ENCODE data around the gene STK10.

Gene STK10

DNA sequence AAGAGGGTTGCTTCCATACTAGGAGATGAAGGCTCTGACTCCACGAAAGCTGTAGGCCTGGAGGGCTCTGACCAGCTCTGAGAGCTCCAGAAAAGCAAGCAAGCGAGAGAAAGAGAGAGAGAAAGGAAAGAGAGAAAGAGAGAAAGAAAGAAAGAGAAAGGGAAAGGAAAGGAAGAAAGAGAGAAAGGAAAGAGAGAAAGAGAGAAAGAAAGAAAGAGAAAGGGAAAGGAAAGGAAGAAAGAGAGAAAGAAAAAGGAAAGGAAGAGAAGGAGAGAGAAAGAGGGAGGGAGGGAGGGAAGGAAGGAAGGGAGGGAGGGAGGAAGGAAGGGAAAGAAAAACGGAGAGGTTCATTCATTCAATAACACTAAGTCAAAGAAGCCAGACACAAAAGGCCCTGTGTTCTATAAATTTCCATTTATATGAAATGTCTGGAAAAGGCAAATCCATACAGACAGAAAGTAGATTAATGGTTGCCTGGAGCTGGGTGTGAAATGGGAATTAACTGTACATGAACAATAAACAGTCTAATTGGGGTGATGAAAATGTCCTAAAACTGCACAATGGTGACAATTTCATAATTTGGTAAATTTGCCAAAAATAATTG lies 1.8 kb upstream of the STK10 start:
- no peak for DNase-seq (ENCODE audit: low read depth in 2 of 2)

- DNase-seq (ENCODE audit: low read depth in 2 of 2) = no peak
These were observed 1.1 kb upstream of the STK10 start for GRCh38 chr5:172188893-172189692.

GRCh38 chr5:172187118-172188032 lies 649 bp downstream of the STK10 start:
- peak; percentile 25 to 58 for DNase-seq (ENCODE audit: low read depth in 2 of 2)

DNA sequence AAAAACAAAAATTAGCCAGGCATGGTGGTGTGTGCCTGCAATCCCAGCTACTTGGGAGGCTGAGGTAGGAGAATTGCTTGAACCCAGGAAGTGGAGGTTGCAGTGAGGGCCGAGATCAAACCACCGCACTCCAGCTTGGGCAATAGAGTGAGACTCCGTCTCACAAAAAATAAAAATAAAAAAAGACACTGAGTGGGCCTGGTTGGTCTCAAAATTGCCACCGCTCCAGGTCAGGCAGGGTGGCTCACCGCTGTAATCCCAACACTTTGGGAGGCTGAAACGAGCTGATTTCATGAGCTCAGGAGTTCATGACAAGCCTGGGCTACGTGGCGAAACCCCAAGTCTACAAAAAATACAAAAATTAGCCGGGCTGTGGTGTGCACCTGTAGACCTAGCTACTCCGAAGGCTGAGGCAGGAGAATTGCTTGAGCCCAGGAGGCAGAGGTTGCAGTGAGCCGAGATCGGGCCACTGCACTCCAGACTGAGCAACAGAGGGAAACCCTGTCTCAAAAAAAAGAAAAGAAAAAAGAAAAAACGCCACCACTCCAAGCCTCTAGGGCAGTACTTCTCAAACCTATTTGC lies 1.8 kb downstream of the STK10 start:
- DNase-seq (ENCODE audit: low read depth in 2 of 2) = no peak

DNA sequence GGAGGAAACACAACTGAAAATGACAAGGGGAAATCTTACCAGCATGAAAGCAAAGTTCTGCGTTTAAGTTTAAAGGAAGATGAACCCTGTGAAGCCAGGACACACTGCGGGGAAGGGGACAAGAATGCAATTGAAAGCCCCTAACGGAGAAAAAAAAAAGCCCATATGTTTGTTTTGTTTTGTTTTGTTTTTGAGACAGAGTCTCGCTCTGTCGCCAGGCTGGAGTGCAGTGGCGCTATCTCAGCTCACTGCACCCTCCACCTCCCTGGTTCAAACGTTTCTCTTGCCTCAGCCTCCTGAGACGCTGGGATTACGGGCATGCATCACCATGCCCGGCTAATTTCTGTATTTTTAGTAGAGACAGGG lies 2.9 kb downstream of the STK10 start:
- DNase-seq (ENCODE audit: low read depth in 2 of 2) = no peak

GRCh38 chr5:172183881-172184280 lies 4.1 kb downstream of the STK10 start:
- DNase-seq (ENCODE audit: low read depth in 2 of 2) = no peak

- DNase-seq (ENCODE audit: low read depth in 2 of 2) = no peak
These were observed 5.7 kb downstream of the STK10 start for GRCh38 chr5:172182291-172182690.

GRCh38 chr5:172180936-172181335 lies 7.1 kb downstream of the STK10 start:
- DNase-seq (ENCODE audit: low read depth in 2 of 2) = no peak

DNA sequence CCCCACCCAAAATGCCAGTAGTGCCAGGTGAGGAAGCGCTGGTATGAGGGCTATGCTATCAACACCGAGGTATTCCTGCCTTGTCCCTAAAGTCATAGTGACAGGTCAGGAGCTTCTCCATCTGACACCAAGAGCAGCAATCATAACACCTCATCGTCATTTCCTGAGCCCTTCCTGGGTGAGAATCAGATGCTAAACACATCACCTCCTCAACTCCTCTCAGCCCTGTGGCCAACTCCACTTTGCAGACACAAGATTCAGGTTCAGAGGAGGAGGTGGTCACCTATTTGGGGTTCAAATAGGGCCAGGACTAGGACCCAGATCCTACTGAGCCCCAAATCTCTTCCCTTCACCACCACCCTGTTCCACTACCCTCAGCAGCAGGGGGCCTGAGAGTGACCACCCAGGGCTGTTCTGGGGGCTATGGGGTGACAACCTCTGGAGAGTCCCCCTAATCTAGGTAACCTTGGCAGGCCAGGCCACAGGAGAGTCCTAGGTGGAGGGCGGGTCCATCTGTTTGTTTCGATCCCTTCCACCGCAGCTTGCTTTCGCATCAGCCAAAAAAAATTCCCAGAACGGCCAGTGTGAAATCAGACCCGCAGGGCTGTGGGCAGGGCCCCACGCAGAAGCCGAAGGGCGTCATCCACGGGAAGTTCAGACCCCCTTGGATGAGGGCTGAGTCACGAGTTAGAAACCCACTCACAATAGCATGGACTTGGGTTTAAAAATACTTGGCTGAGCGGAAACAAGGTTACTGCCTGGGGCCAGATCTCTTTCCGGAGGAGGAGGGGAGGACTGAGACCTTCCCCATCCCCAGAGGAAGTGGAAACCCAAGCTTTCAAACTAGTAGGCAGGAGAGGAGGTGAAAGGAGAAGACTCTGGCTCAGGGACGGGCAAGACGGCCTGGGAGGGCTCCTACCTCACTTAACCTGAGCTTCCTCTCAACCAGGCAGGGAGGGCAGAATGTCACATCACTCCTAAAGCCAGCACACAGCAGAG lies 8.7 kb downstream of the STK10 start:
- peak in 1 of 2 donors; percentile 23 for DNase-seq (ENCODE audit: low read depth in 2 of 2)

DNA sequence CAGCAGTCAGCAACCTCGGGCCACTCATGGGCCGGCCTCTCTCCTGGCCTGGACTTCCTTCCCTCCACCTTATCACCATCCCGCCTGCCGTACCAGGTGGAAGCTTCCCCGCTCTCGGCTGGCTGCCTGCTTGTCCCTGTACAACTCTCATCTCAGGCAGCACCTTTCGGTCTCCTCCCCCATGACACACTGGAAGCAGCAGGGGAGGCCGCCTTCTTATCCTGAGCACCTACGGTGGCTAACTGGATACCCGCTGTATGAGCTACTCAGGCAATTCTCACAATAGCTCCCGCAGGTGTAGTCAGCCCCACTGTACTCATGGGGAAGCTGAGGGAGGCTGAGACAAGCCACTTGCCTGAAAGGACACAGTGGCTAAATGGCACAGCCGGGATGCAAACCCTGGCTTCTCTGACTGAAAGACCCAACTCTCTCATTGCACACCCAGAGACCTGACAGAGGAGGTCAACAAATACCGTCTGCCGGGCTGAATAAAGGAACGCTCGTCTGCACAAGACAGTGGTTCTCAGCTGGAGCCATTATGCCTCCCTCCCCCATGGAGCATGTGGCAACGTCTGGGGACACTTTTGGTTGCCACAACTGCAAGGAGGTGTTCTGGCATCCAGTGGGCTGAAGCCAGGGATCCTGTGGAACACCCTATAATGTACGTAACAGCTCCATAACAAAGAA lies 9.6 kb downstream of the STK10 start:
- DNase-seq (ENCODE audit: low read depth in 2 of 2) = no peak

DNA sequence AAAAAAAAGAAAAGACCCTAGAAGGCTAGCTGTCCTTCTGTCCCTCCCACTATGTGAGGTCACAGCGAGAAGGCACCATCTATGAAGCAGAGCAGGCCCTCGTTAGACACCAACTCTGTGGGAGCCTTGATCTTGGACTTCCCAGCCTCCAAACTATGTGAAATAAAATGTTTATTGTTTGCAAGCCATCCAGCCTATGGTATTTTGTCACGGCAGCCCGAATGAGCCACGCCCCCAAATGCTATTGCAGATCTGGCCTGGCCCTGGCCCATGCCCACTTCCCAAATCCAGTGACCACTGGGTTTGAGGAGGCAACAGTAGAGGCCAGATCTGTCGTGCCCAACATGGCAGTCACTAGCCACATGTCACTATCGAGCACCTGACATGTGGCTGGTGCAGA lies 10.8 kb downstream of the STK10 start:
- DNase-seq (ENCODE audit: low read depth in 2 of 2) = no peak

- peak; percentile 80 to 81 for DNase-seq (ENCODE audit: low read depth in 2 of 2)
These were observed 12.7 kb downstream of the STK10 start for GRCh38 chr5:172175263-172175719.

DNA sequence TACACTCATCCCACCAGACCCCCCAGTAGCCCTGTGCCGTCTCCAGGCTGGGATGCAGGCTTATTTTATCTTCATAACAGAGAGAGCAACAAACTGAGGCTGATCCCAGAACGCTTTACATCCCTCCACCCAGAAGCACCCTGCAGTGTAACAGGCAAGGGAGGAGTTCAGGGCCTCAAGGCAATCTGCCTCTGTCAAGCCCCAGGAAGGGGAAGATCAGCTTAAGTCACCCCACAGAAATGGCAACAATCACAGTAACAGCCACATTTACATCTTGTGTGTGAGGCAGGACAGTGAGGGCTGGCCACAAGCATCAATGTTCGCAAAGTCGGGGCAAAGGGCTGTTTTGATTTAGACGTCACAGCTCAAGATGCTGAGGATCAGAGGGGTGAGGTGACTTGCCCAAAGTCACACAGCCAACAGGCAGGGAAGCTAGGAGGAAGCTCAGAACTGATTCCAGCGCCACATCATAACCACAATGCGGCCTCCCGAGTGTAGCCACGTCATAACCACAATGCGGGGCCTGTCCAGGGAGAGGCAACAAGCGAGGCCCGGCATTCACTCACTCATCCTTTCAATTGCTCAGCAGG lies 14.4 kb downstream of the STK10 start:
- peak; percentile 34 to 44 for DNase-seq (ENCODE audit: low read depth in 2 of 2)

DNA sequence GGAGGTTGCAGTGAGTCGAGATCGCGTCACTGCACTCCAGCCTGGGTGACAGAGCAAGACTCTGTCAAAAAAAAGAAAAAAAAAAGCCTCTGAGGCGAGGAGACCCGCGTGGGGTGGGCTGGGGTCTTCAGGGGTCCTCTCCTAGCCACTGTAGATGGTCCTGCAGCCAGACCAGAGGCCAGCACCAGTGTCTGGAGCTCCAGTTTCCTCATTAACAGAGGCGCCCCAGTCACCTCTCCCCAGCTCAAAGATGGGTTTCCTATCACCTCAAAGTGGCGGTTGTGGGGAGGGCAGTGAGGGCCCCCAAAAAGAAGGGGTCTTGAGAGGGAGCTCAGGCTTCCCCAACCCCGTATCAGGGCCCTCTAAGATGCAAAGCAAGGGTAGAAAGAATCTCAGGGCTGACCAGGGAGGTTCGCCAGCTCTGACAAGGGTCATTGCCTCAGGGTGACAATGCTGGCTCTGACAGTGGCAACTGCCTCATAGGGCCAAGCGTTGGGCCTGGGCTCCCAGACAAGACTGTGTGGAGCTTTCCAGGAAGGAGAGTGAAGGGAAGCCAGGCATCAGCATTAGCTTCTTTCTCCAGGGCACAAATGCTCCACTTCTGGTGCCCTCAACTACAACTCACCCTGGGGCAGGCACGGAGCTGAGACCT lies 15.0 kb downstream of the STK10 start:
- DNase-seq (ENCODE audit: low read depth in 2 of 2) = no peak

DNA sequence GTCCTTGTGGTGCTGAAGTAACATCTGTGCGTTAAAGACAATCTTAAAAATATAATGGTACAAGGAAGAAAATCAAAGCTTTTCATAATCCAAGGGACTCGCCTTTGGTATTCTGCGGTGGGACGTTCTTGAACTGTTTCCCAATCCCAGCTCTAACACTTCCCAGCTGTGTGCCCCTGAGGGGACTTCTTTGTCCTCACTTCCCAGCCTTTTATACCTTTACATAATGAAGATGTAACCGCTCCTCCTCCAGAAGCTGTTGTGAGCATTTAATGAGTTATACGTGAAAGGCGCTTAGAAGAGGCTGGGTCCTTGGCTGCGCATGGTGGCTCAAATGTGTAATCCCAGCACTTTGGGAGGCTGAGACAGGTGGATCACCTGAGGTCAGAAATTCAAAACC lies 16.9 kb downstream of the STK10 start:
- DNase-seq (ENCODE audit: low read depth in 2 of 2) = no peak

DNA sequence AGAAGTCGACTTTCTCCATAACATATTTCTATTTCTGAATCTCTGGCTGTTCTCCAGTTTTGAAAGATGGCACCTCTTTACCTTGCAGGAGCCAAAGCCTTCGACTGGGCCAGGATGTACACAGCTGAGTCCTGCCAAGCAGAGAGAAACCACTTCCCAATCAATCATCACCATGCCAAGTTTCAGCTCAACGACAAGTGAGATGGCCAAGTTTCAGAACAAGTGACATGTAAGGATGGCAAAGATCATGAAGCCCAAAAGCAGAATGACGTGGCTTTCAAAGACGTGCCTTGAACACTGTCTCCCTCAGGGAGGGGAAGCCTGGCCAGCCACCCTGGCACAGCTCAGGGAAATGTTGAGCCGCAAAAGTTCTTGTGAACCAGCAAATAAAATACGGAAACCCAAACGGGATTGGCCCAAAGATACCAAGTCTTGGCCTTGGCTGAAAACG lies 17.7 kb downstream of the STK10 start:
- no peak for DNase-seq (ENCODE audit: low read depth in 2 of 2)

GRCh38 chr5:172169216-172169615 lies 18.8 kb downstream of the STK10 start:
- DNase-seq (ENCODE audit: low read depth in 2 of 2) = no peak

- no peak for DNase-seq (ENCODE audit: low read depth in 2 of 2)
These were observed 19.7 kb downstream of the STK10 start for GRCh38 chr5:172168311-172168710.

- DNase-seq (ENCODE audit: low read depth in 2 of 2) = no peak
These were observed 20.1 kb downstream of the STK10 start for GRCh38 chr5:172167895-172168294.

All from stimulated activated CD8-positive, alpha-beta memory T cell treated with anti-CD3 and anti-CD28 coated beads, Interleukin-2, amount 100 ng/mL, for 1 hour (primary cell).